IMR-90 (cell line): ENCODE measurements around the gene MOB2. TPM values are rescaled to one million over a fixed set of nuclear protein-coding genes. Genes with fewer than 3 reads are reported as not detected.

ENCODE experiments used
- ATAC-seq: fragments of 200-7000 bp; cut with Tn5 transposase; 2 replicates; pipeline ENCODE4 v1.9.1; 2020; ENCODE audit warnings: low read depth, mild to moderate bottlenecking, moderate library complexity
- BruUV-seq: library from RNA; stranded (reverse); fragments of 400-500 nt; replicated peaks from 2 replicates; lab custom pipeline; 2021; lab: Mats Ljungman, UMichigan
- CTCF ChIA-PET: fragments of 300-600 bp; formaldehyde crosslinking; extraction: SDS; loops from one replicate; lab custom pipeline; 2021; ENCODE audit warnings: antibody characterized with exemption; lab: Yijun Ruan, JAX
- POLR2A ChIA-PET: fragments of 300-600 bp; sonication (Branson Sonifier 250); formaldehyde crosslinking; loops from one replicate; lab custom pipeline; 2022; ENCODE audit warnings: antibody characterized with exemption; ENCODE audit not compliant: unreplicated experiment; lab: Charles Lee
- DNase-seq: peaks from one replicate; pipeline ENCODE4 v3.0.0; 2013
- H2AFZ ChIP-seq: replicated peaks from 2 replicates; pipeline ENCODE3; 2013; ENCODE audit warnings: low read length, mild to moderate bottlenecking; ENCODE audit not compliant: poor library complexity
- H2AK5ac ChIP-seq: 2 replicates; pipeline ENCODE4 v1.6.1; 2013; ENCODE audit warnings: low read depth, low read length, inconsistent platforms
- H2AK9ac ChIP-seq: replicated peaks from 2 replicates; pipeline ENCODE3; 2013; ENCODE audit warnings: mild to moderate bottlenecking, low read depth, low read length, moderate library complexity; ENCODE audit not compliant: poor library complexity
- H2BK120ac ChIP-seq: 2 replicates; pipeline ENCODE4 v1.6.1; 2013; ENCODE audit warnings: low read depth, low read length, inconsistent platforms
- H2BK15ac ChIP-seq: 3 replicates; pipeline ENCODE4 v1.6.1; 2013; ENCODE audit warnings: low read depth, low read length, inconsistent platforms
- H2BK20ac ChIP-seq: 2 replicates; pipeline ENCODE4 v1.6.1; 2013; ENCODE audit warnings: low read depth, mild to moderate bottlenecking, inconsistent platforms, low read length, moderate library complexity
- H2BK5ac ChIP-seq: 2 replicates; pipeline ENCODE4 v1.6.1; 2013; ENCODE audit warnings: mild to moderate bottlenecking, low read depth, low read length, inconsistent platforms; ENCODE audit not compliant: poor library complexity, severe bottlenecking
- H3K14ac ChIP-seq: replicated peaks from 2 replicates; pipeline ENCODE4 v1.6.1; 2013; ENCODE audit warnings: low read depth, low read length, inconsistent platforms
- H3K18ac ChIP-seq: 2 replicates; pipeline ENCODE4 v1.6.1; 2013; ENCODE audit warnings: low read depth, low read length, control low read depth
- H3K23ac ChIP-seq: 2 replicates; pipeline ENCODE4 v1.6.1; 2013; ENCODE audit warnings: low read depth, low read length, inconsistent platforms
- H3K27ac ChIP-seq: 2 replicates; pipeline ENCODE4 v1.5.1; 2013; ENCODE audit warnings: mild to moderate bottlenecking, control low read depth, low read length; ENCODE audit not compliant: insufficient read depth
- H3K27me3 ChIP-seq: 2 replicates; pipeline ENCODE4 v1.6.1; 2013; ENCODE audit warnings: low read length; ENCODE audit not compliant: control insufficient read depth, insufficient read depth
- H3K36me3 ChIP-seq: 2 replicates; pipeline ENCODE4 v1.6.1; 2013; ENCODE audit warnings: low read length, mixed read lengths; ENCODE audit not compliant: control insufficient read depth, insufficient read depth
- H3K4ac ChIP-seq: 2 replicates; pipeline ENCODE4 v1.6.1; 2013; ENCODE audit warnings: low read depth, low read length, inconsistent platforms
- H3K4me1 ChIP-seq: 2 replicates; pipeline ENCODE4 v1.6.1; 2013; ENCODE audit warnings: low read length, mixed read lengths; ENCODE audit not compliant: control insufficient read depth, insufficient read depth
- H3K4me2 ChIP-seq: 2 replicates; pipeline ENCODE4 v1.6.1; 2013; ENCODE audit warnings: low read depth, mild to moderate bottlenecking, control low read depth, low read length, moderate library complexity
- H3K4me3 ChIP-seq: 2 replicates; pipeline ENCODE4 v1.5.1; 2013; ENCODE audit warnings: low read depth, mild to moderate bottlenecking, control low read depth, low read length, moderate library complexity; ENCODE audit not compliant: insufficient read depth
- H3K56ac ChIP-seq: 2 replicates; pipeline ENCODE4 v1.6.1; 2013; ENCODE audit warnings: low read length, inconsistent platforms; ENCODE audit not compliant: insufficient read depth; ENCODE audit errors: extremely low read depth
- H3K79me1 ChIP-seq, 2 experiments: 2 replicates each; pipeline ENCODE4 v1.6.1; 2013; ENCODE audit warnings: low read length in 2 of 2, inconsistent platforms in 1 of 2, low read depth in 1 of 2
- H3K9ac ChIP-seq: 2 replicates; pipeline ENCODE4 v1.6.1; 2013; ENCODE audit warnings: low read depth, low read length, control low read depth
- H3K9me1 ChIP-seq: 2 replicates; pipeline ENCODE4 v1.6.1; 2013; ENCODE audit warnings: low read length, inconsistent platforms; ENCODE audit not compliant: insufficient read depth
- H3K9me3 ChIP-seq: 2 replicates; pipeline ENCODE4 v1.6.1; 2013; ENCODE audit warnings: low read length; ENCODE audit not compliant: control insufficient read depth, insufficient read depth
- H4K20me1 ChIP-seq: 2 replicates; pipeline ENCODE4 v1.6.1; 2013; ENCODE audit warnings: low read length, inconsistent platforms; ENCODE audit not compliant: insufficient read depth
- H4K5ac ChIP-seq: 2 replicates; pipeline ENCODE4 v1.6.1; 2013; ENCODE audit warnings: mild to moderate bottlenecking, low read depth, low read length, control low read depth
- H4K8ac ChIP-seq, 2 experiments: 2 replicates each; pipeline ENCODE4 v1.6.1; 2013; ENCODE audit warnings: low read depth in 2 of 2, low read length in 2 of 2, control low read depth in 1 of 2, inconsistent platforms in 1 of 2
- H4K91ac ChIP-seq: 2 replicates; pipeline ENCODE4 v1.6.1; 2013; ENCODE audit warnings: low read depth, low read length, inconsistent platforms; ENCODE audit not compliant: insufficient read depth
- BHLHE40 ChIP-seq: fragments of 150-350 bp; IDR thresholded peaks from 2 replicates; pipeline ENCODE4 v1.6.1; 2016; ENCODE audit warnings: mild to moderate bottlenecking, low read depth, low read length
- CHD1 ChIP-seq: IDR thresholded peaks from 2 replicates; pipeline ENCODE4 v1.6.1; 2012; ENCODE audit warnings: low read depth, low read length, improper control_type of control experiment
- FOS ChIP-seq: fragments of 150-350 bp; IDR thresholded peaks from 2 replicates; pipeline ENCODE4 v1.6.1; 2016; ENCODE audit warnings: low read depth, low read length
- MAFK ChIP-seq: IDR thresholded peaks from 2 replicates; pipeline ENCODE4 v1.6.1; 2012; ENCODE audit warnings: low read depth, low read length, improper control_type of control experiment
- MXI1 ChIP-seq: IDR thresholded peaks from 2 replicates; pipeline ENCODE4 v1.6.1; 2012; ENCODE audit warnings: low read depth, mild to moderate bottlenecking, low read length, moderate library complexity, borderline replicate concordance
- NFE2L2 ChIP-seq: fragments of 150-350 bp; IDR thresholded peaks from 2 replicates; pipeline ENCODE4 v1.6.1; 2016; ENCODE audit warnings: low read depth, mild to moderate bottlenecking, low read length
- RAD21 ChIP-seq: IDR thresholded peaks from 2 replicates; pipeline ENCODE4 v1.6.1; 2012; ENCODE audit warnings: low read length, improper control_type of control experiment
- RCOR1 ChIP-seq: IDR thresholded peaks from 2 replicates; pipeline ENCODE4 v1.6.1; 2012; ENCODE audit warnings: mild to moderate bottlenecking, low read length, improper control_type of control experiment; ENCODE audit not compliant: insufficient replicate concordance
- RFX5 ChIP-seq: IDR thresholded peaks from 2 replicates; pipeline ENCODE4 v1.8.0; 2012; ENCODE audit warnings: low read depth, mild to moderate bottlenecking, low read length, moderate library complexity
- SMC3 ChIP-seq: fragments of 150-350 bp; IDR thresholded peaks from 2 replicates; pipeline ENCODE4 v1.6.1; 2016; ENCODE audit warnings: low read depth, mild to moderate bottlenecking, antibody characterized with exemption, low read length, moderate library complexity
- WGBS, 2 experiments: methylation state at CpG; one replicate each; pipeline versions ENCODE4 v1.1.5 to v1.1.7; 2013; ENCODE audit warnings: missing lambda C conversion rate in 2 of 2; ENCODE audit not compliant: insufficient read length in 1 of 2; ENCODE audit errors: extremely low coverage in 2 of 2; 5-methylcytosine and 5-hydroxymethylcytosine counted together
- dilution Hi-C: fragments of 300-500 bp; cut with HindIII; formaldehyde crosslinking; loops from one replicate; pipeline ENCODE4 v1.14.3; 2018; ENCODE audit warnings: low sequenced_read_pairs; ENCODE audit not compliant: unreplicated experiment
- in situ Hi-C: fragments of 300-500 bp; cut with MboI; formaldehyde crosslinking; loops from 3 replicates; pipeline ENCODE4 v1.14.3; 2019; ENCODE audit warnings: low sequenced_read_pairs, inconsistent platforms, mixed read lengths
- intact Hi-C: fragments of 100-400 bp; cut with micrococcal nuclease; formaldehyde crosslinking; loops from 2 replicates; pipeline ENCODE4 v1.10.0; 2022
- polyA plus RNA-seq, 3 experiments: library from polyadenylated mRNA; depleted of rRNA; stranded (reverse); fragments of >200 nt; gene quantifications; 2 replicates each; pipeline ENCODE4 v1.2.3, GENCODE V29; 2012; ENCODE audit warnings: low replicate concordance in 1 of 3
- total RNA-seq: library from RNA; depleted of rRNA; stranded (reverse); fragments of >200 nt; gene quantifications from 2 replicates; pipeline ENCODE4 v1.2.3, GENCODE V29; 2012
- TF ChIP-seq, protein P1 (sequence below): fragments of 150-350 bp; IDR thresholded peaks from 2 replicates; pipeline ENCODE4 v1.6.1; 2017; ENCODE audit warnings: mild to moderate bottlenecking, antibody characterized with exemption, low read length, low read depth
- TF ChIP-seq, protein P2 (sequence below): conservative IDR thresholded peaks from 2 replicates; pipeline ENCODE4 v1.5.1; 2012; ENCODE audit warnings: mild to moderate bottlenecking, low read depth, low read length, improper control_type of control experiment
- TF ChIP-seq, protein P3 (sequence below): fragments of 150-350 bp; IDR thresholded peaks from 2 replicates; pipeline ENCODE4 v1.6.1; 2016; ENCODE audit warnings: low read depth, mild to moderate bottlenecking, low read length, moderate library complexity, borderline replicate concordance

Gene MOB2
- total and polyA plus RNA-seq, 2 of the 4 experiments (the other 2 are of a cell fraction): 23.7 to 36.2 TPM

DNA sequence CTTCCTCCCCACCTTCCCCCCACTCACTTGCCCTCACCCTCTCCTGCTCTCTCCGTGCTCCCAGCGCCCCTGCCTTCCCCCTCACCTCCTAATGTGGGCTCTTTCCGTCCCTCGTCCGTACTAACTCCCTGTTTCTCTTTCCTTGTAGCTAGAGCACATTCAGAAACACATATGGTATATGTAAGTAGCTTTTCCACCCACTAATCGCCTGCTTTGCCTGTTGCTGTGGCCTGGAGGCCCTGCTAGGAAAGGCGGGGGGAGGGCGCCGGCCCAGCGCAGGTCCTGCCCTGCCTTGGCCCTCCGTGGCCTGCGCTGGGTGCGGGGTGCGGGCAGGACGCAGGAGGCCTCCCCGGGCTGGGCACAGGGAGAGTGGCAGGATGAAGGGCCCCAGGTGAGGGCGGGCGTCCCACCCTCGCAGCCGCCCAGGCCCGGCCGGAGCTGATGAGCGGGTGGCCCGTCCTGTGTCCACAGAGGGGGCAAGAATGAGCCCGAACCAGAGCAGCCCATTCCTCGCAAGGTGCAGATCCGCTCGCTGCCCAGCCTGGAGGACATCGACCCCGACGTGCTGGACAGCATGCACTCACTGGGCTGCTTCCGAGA, 41.7 kb downstream of the MOB2 start:
- H3K14ac ChIP-seq: no peak overlapping the region
- no peak overlapping the region for H2AK9ac ChIP-seq
- TF ChIP-seq, protein P1, sequence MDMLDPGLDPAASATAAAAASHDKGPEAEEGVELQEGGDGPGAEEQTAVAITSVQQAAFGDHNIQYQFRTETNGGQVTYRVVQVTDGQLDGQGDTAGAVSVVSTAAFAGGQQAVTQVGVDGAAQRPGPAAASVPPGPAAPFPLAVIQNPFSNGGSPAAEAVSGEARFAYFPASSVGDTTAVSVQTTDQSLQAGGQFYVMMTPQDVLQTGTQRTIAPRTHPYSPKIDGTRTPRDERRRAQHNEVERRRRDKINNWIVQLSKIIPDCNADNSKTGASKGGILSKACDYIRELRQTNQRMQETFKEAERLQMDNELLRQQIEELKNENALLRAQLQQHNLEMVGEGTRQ: no peak
- TF ChIP-seq MAFK (no peak), FOS (no peak), RFX5 (no peak), SMC3 (no peak), BHLHE40 (no peak), NFE2L2 (no peak), RCOR1 (no peak), CHD1 (no peak), MXI1 (no peak), RAD21 (no peak)
- TF ChIP-seq, protein P2, sequence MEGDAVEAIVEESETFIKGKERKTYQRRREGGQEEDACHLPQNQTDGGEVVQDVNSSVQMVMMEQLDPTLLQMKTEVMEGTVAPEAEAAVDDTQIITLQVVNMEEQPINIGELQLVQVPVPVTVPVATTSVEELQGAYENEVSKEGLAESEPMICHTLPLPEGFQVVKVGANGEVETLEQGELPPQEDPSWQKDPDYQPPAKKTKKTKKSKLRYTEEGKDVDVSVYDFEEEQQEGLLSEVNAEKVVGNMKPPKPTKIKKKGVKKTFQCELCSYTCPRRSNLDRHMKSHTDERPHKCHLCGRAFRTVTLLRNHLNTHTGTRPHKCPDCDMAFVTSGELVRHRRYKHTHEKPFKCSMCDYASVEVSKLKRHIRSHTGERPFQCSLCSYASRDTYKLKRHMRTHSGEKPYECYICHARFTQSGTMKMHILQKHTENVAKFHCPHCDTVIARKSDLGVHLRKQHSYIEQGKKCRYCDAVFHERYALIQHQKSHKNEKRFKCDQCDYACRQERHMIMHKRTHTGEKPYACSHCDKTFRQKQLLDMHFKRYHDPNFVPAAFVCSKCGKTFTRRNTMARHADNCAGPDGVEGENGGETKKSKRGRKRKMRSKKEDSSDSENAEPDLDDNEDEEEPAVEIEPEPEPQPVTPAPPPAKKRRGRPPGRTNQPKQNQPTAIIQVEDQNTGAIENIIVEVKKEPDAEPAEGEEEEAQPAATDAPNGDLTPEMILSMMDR: no peak
- TF ChIP-seq, protein P3, sequence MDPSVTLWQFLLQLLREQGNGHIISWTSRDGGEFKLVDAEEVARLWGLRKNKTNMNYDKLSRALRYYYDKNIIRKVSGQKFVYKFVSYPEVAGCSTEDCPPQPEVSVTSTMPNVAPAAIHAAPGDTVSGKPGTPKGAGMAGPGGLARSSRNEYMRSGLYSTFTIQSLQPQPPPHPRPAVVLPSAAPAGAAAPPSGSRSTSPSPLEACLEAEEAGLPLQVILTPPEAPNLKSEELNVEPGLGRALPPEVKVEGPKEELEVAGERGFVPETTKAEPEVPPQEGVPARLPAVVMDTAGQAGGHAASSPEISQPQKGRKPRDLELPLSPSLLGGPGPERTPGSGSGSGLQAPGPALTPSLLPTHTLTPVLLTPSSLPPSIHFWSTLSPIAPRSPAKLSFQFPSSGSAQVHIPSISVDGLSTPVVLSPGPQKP: no peak
- BruUV-seq: no TSS peak
- H3K4me3 ChIP-seq: no peak overlapping the region
- 88% methylated on average over 19 of the region's 32 CpGs; no CpG with 5 or more reads in 1 of the 2 experiments for WGBS, 2 experiments
- H2BK5ac ChIP-seq: no peak overlapping the region
- ChIA-PET POLR2A (no interaction called here), CTCF (no interaction called here)
- no peak overlapping the region for H2AFZ ChIP-seq
- no peaks in the 10 kb centered on the region for H3K4me1 ChIP-seq
- intact Hi-C loops (no loop called here), dilution Hi-C loops (no loop called here), in situ Hi-C loops (no loop called here)
- no peak overlapping the region for H4K8ac ChIP-seq
- no peak overlapping the region for H4K5ac ChIP-seq
- H3K9me3 ChIP-seq: no peaks in the 10 kb centered on the region
- no peaks in the 10 kb centered on the region for H3K79me1 ChIP-seq
- no peak for DNase-seq
- H4K20me1 ChIP-seq: no peaks in the 10 kb centered on the region
- no peaks in the 10 kb centered on the region for H3K36me3 ChIP-seq
- no peak overlapping the region for H3K23ac ChIP-seq
- no peak overlapping the region for H2BK15ac ChIP-seq
- H3K4ac ChIP-seq: no peak overlapping the region
- no peak overlapping the region for H3K9ac ChIP-seq
- H4K91ac ChIP-seq: no peak overlapping the region
- no peak overlapping the region for H3K4me2 ChIP-seq
- H2AK5ac ChIP-seq: no peak overlapping the region
- H3K18ac ChIP-seq: no peak overlapping the region
- ATAC-seq: no peak
- no peaks in the 10 kb centered on the region for H3K9me1 ChIP-seq
- H3K27ac ChIP-seq: no peak overlapping the region
- H2BK120ac ChIP-seq: no peak overlapping the region
- no peak overlapping the region for H3K56ac ChIP-seq
- no peak overlapping the region for H2BK20ac ChIP-seq
- no peaks in the 10 kb centered on the region; the same call in 1 of the 2 replicates for H3K27me3 ChIP-seq
